Nephron (organoid): ENCODE results near the gene TMEM51.
A peak's percentile ranks its signal among the peaks of the same experiment; 100 is the strongest.

Source experiments
- H3K27ac Mint-ChIP-seq, 3 experiments: 2 replicates each; pipeline ENCODE4 v1.8.0; 2020; ENCODE audit warnings: mixed read lengths in 3 of 3, mild to moderate bottlenecking in 2 of 3, moderate library complexity in 1 of 3
- H3K27me3 Mint-ChIP-seq: 2 replicates; pipeline ENCODE4 v1.8.0; 2021; ENCODE audit warnings: low read depth, mild to moderate bottlenecking, moderate library complexity, mixed read lengths
- H3K36me3 Mint-ChIP-seq: 2 replicates; pipeline ENCODE4 v1.8.0; 2020; ENCODE audit warnings: low read depth, mixed read lengths
- H3K4me1 Mint-ChIP-seq: 2 replicates; pipeline ENCODE4 v1.8.0; 2020; ENCODE audit warnings: mixed read lengths
- H3K4me3 Mint-ChIP-seq, 3 experiments: 2 replicates each; pipeline ENCODE4 v1.8.0; 2020; ENCODE audit warnings: mild to moderate bottlenecking in 3 of 3, mixed read lengths in 3 of 3, moderate library complexity in 2 of 3
- H3K9me3 Mint-ChIP-seq: 2 replicates; pipeline ENCODE4 v1.8.0; 2020; ENCODE audit warnings: mixed read lengths
- TF ChIP-seq, protein P1 (sequence below), 3 experiments: fragments of 200-600 bp; sonication (generic); IDR thresholded peaks; one replicate each; pipeline ENCODE4 v1.5.0; 2021; ENCODE audit warnings: antibody characterized with exemption in 3 of 3; ENCODE audit not compliant: unreplicated experiment in 3 of 3

TMEM51 gene

GRCh38 chr1:15155888-15156741 is 2.6 kb downstream of the TMEM51 start:
- Mint-ChIP-seq H3K9me3 (no peaks in the 10 kb centered on the region), H3K27me3 (peaks cover 7% of the 10 kb centered on the region), H3K4me1 (peaks cover 71% of the 10 kb centered on the region), H3K4me3 (peak overlapping the region; percentile 82 to 87 (median 85)), H3K27ac (peak overlapping the region; percentile 79 to 93 (median 93)), H3K36me3 (no peaks in the 10 kb centered on the region)
- TF ChIP-seq, protein P1, sequence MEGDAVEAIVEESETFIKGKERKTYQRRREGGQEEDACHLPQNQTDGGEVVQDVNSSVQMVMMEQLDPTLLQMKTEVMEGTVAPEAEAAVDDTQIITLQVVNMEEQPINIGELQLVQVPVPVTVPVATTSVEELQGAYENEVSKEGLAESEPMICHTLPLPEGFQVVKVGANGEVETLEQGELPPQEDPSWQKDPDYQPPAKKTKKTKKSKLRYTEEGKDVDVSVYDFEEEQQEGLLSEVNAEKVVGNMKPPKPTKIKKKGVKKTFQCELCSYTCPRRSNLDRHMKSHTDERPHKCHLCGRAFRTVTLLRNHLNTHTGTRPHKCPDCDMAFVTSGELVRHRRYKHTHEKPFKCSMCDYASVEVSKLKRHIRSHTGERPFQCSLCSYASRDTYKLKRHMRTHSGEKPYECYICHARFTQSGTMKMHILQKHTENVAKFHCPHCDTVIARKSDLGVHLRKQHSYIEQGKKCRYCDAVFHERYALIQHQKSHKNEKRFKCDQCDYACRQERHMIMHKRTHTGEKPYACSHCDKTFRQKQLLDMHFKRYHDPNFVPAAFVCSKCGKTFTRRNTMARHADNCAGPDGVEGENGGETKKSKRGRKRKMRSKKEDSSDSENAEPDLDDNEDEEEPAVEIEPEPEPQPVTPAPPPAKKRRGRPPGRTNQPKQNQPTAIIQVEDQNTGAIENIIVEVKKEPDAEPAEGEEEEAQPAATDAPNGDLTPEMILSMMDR (IDR thresholded peaks at IDR 0.05; ENCODE audit: unreplicated experiment in 3 of 3), result no peak

- TF ChIP-seq, protein P1 (IDR thresholded peaks at IDR 0.05; ENCODE audit: unreplicated experiment in 3 of 3), result no peak
- Mint-ChIP-seq H3K4me1 (peaks cover 64% of the 10 kb centered on the region), H3K36me3 (no peaks in the 10 kb centered on the region), H3K27me3 (peaks cover 7% of the 10 kb centered on the region), H3K4me3 (peak overlapping the region; percentile 41 to 69 (median 56)), H3K9me3 (no peaks in the 10 kb centered on the region), H3K27ac (peak overlapping the region; percentile 79 to 93 (median 93))
Measured at GRCh38 chr1:15156807-15157380, 3.3 kb downstream of the TMEM51 start.

DNA sequence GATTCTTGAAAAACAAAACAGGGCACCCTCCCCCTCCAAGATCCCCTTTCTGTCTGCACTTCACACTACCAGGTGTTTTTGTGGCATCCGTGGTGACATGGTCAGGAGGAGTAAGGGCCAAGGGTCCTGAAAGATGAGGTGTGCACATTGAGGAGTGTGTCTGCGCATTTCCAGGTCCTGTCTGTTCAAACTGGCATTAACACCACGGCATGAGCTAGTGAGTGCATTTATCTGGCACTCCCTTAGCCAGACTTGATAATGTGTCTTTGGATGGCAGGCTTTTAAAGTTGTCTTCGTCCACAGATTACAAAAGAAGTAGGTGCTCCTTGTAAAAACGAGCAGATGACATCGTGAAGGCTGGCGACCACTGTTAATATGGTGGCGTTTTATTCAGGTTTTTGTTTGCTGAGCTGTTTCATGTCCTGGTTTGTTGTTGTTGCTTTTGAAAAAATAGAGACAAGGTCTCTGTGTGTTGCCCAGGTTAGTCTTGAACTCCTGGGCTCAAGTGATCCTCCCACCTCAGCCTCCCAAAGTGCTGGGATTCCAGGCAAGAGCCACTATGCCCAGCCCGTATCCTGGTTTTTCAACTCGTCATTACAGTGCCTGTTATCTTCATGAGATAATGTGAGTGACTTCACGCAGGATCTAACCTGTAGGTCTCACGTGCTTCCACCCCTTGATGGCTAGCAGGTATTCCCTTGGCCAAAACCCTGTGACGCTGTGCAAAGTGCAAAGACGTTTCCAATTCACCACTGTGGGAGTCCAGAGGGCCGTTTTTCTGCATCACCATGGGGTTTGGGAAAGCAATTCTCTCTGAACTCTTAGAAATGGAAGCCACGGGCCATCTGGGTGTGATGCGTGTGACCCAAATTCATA is 4.2 kb downstream of the TMEM51 start:
- no peaks in the 10 kb centered on the region for H3K9me3 Mint-ChIP-seq
- TF ChIP-seq, protein P1 (IDR thresholded peaks at IDR 0.05; ENCODE audit: unreplicated experiment in 3 of 3), result no peak
- no peaks in the 10 kb centered on the region for H3K36me3 Mint-ChIP-seq
- H3K4me3 Mint-ChIP-seq, result peak overlapping the region in 2 of 3 experiments; percentile 14 to 29
- H3K4me1 Mint-ChIP-seq, result peaks cover 56% of the 10 kb centered on the region
- peak overlapping the region in 1 of 3 experiments; percentile 93 for H3K27ac Mint-ChIP-seq
- H3K27me3 Mint-ChIP-seq, result peaks cover 3% of the 10 kb centered on the region

DNA sequence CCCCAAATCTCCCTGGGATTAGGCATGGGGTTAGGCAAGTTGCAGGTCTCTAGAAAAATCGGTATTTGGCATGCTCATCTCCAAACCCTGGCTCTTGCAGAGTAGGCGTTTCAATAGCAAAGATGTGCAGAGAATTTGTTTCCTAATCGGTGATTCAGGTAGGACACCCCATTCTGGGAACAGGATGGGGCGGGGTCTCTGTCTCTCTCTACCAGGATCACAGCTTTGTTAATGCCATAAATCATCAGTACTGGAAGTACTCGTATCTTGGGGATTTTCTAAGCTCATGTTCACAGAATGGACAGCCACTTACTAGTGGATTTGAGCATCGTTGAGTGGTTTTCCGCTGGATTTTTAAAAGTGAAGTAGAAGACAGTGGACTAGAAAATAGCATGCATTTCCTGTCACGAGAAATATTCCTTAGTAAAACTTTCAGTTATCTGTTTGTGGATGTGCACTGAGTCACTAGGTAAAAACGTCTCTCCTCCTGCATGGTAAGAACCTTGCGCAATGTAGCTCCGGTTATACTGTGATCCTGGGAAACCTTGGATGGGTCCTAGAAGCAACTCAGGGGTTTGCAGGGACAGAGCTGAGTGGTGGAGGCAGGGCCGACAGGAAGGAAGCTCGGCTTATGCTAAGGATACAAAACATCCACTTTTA is 5.1 kb downstream of the TMEM51 start:
- H3K27ac Mint-ChIP-seq, result peak overlapping the region; percentile 46 to 93 (median 69)
- TF ChIP-seq, protein P1 (IDR thresholded peaks at IDR 0.05; ENCODE audit: unreplicated experiment in 3 of 3), result no peak
- peaks cover 56% of the 10 kb centered on the region for H3K4me1 Mint-ChIP-seq
- H3K9me3 Mint-ChIP-seq, result no peaks in the 10 kb centered on the region
- no peaks in the 10 kb centered on the region for H3K36me3 Mint-ChIP-seq
- H3K27me3 Mint-ChIP-seq, result peaks cover 3% of the 10 kb centered on the region
- peak overlapping the region in 2 of 3 experiments; percentile 6 to 46 for H3K4me3 Mint-ChIP-seq

GRCh38 chr1:15159166-15159555 is 5.6 kb downstream of the TMEM51 start:
- H3K27me3 Mint-ChIP-seq, result peaks cover 3% of the 10 kb centered on the region
- H3K27ac Mint-ChIP-seq, result peak overlapping the region; percentile 46 to 93 (median 69)
- H3K4me1 Mint-ChIP-seq, result peaks cover 53% of the 10 kb centered on the region
- TF ChIP-seq, protein P1 (IDR thresholded peaks at IDR 0.05; ENCODE audit: unreplicated experiment in 3 of 3), result no peak
- H3K9me3 Mint-ChIP-seq, result no peaks in the 10 kb centered on the region
- no peak overlapping the region for H3K4me3 Mint-ChIP-seq
- no peaks in the 10 kb centered on the region for H3K36me3 Mint-ChIP-seq
